Fibroblast of villous mesenchyme (primary cell): ENCODE measurements around the gene APMAP. TPM values are rescaled to one million over a fixed set of nuclear protein-coding genes. Genes with fewer than 3 reads are reported as not detected.

ENCODE experiments used
- DNase-seq: peaks from one replicate; pipeline ENCODE4 v3.0.0-alpha.2; 2010; ENCODE audit warnings: low read depth
- H3K4me3 ChIP-seq: 2 replicates; pipeline ENCODE4 v1.5.1; 2011; ENCODE audit warnings: low read depth, mild to moderate bottlenecking, low read length
- CTCF ChIP-seq: IDR thresholded peaks from 2 replicates; pipeline ENCODE4 v1.5.1; 2012; ENCODE audit warnings: low read depth, mild to moderate bottlenecking, low read length; ENCODE audit not compliant: insufficient read depth
- total RNA-seq: library from RNA; depleted of rRNA; stranded (reverse); fragments of >200 nt; gene quantifications from 2 replicates; pipeline ENCODE4 v1.2.3, GENCODE V29; 2012

APMAP gene
- total RNA-seq, 1 donor: 81.2 TPM

DNA sequence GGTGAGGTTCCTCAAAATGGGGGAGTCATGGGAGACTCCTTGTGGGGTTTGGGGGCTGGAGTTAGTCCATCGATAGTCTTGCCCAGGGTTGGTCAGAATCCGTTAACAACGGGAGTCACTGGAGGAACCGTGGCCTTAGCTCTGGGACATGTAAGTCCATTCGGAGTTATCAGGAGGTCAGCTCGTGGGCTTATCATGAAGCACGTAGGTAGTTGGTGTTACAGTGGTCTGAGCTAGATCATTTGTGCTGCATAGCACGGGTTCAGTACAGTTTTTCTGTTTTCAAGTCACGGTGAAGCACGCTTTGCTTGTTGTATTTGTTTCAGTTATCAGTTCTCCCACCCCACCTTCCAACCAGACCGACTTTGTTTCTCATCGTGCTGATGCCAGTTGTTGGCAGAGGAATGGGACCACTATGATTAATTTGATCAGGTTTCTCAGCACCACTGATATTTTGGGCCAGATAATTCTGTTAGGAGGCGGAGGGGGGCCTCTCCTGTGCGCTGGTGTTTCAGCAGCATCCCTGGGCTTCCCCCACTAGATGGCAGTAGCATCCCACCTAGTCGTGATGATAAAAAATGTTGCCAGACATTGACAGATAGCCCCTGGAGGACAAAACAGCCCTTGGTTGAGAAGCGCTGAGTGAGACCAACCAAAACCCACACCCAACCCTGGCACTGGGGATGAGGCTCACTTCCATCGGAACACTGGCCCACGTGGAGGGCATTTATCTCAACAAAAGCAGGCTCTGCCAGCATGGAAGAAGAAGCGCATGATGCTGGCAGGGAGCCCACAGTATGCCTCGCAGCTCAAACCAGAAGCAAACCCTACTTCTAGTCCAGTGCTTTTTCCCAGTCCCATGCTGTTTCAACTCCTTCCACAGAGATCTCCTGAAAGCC, 2.2 kb upstream of the APMAP start:
- TF ChIP-seq CTCF: peak; percentile 93
- DNase-seq: peak; percentile 75
- H3K4me3 ChIP-seq: peak overlapping the region; percentile 34

- no peak for DNase-seq
- TF ChIP-seq CTCF: no peak
- no peak overlapping the region for H3K4me3 ChIP-seq
Observed at GRCh38 chr20:24994186-24994465, 1.6 kb upstream of the APMAP start.

DNA sequence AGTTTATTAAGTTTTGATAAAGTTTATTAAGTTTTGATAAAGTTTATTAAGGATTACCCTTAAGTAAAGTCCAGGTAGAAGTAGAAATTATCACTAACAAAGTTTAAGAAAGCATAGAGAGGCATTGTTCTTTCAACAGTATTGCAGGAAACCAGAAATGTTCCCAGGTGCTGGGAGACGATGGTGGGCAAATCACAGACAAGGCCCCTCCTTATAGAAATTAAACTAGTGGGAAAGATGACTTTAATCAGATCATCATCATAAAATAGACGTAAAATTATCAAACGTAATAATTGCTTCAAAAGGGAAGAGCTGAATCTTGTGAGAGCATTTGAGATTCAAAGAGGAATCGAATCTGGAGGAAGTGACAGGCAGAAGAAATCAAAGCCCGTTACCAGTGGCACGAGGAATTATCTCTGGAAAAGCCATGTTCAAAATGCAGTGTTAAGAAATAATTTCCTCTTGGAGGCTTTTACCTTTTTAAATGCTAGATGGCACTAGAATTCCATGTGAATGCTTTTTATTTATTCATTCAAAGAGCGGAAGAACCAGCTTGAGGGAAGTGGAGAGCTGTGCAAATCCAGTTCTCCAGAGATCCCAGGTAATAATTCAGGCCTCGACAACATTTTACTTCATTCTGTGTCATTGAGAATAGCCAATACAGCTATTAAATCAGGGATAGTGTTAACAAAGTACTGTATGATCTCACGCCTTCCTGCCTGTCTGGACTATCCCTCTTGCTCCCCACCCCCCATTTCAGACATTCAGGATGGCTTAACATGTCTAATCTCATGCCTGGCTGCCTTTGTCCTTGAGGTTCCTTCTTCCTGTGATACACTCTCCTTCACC, 1.0 kb upstream of the APMAP start:
- DNase-seq: peak; percentile 29
- H3K4me3 ChIP-seq: peak overlapping the region; percentile 97
- TF ChIP-seq CTCF: peak; percentile 9

DNA sequence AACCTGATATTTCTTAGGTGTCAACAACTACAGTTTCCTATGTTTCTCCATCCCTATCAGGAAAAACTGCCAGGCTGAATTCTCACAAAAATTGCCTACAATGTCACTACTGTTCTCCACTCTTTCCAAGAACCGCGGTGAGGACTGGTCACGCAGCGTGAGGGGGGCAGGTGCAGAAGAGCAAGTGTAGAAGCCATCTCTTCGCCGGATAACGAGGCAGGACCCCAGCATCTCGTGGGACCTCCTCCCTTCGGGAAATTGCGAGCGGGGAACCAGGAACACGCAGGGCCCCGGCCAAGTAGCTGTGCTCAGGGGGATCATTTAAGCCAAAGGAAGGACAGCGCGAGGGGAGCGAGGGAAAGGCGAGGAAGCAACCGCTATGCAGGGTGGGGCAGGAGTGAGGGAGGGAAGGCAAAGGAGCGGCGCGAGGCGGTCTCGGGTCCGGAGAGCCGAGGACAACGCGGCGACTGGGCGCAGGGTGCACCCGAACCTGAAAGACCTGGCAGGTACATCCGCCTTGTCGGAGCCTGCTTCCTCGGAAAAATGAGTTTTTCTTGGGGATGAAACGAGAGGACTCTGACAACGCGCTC, 559 bp downstream of the APMAP start:
- no peak for TF ChIP-seq CTCF
- peak overlapping the region; percentile 97 for H3K4me3 ChIP-seq
- DNase-seq: peak; percentile 19

DNA sequence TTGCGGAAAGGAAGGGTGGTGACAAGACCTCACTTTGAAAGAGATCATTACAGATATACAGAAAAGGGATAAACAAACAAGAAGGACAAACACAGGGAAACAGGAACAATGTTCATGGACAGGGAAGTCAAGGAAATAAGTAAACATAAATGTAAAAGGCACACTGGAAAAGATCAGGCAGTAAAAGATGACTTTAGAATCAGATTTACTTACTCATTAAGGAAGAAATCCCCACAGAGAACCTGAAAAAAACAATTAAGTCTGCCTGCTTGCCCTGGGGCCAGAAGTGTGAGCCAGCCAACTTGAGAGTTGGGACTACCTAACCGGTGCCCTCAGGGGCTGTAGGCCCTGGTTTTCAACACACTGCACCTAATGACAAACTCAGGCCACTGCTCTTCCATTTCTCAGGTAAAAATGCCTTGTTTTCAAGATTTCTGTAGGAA, 1.7 kb downstream of the APMAP start:
- H3K4me3 ChIP-seq: no peak overlapping the region
- DNase-seq: no peak
- no peak for TF ChIP-seq CTCF

DNA sequence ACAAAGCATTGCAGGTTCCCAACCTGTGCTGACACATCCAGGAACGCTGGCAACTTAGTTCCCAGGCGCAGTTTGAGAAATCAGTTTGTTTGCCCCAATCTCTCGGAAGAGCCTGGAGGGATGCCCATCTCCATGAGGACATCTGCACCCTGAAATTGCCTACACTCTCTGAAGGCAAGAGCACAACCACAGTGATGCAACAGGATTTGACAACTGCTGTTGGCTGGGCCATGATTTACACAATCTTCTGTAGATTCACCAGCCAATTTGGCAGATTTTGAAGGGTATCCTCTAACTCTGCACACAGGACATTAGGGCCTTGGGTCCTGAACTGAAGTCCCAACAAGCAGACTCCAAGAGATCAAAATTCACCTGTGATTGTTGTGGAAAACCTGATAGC, 3.4 kb downstream of the APMAP start:
- no peak for TF ChIP-seq CTCF
- DNase-seq: no peak
- H3K4me3 ChIP-seq: no peak overlapping the region
